Body of pancreas (tissue), 4 donors: ENCODE measurements around the gene ALKAL2.

Experiments used
- POLR2A ChIP-seq, 3 donors: fragments of 450-650 bp; IDR thresholded peaks; one replicate each; pipeline ENCODE4 v1.6.1; 2016; ENCODE audit warnings: antibody characterized with exemption in 3 of 3, mild to moderate bottlenecking in 2 of 3
- TF ChIP-seq, protein P1 (sequence below), 7 experiments: fragments of 450-650 bp in 4 of 7; fragments of 200-600 bp in 3 of 7; sonication (generic) in 3 of 7; IDR thresholded peaks; one replicate each; pipeline ENCODE4 v1.5.1; 2016 to 2019; ENCODE audit warnings: antibody characterized with exemption in 7 of 7

DNA sequence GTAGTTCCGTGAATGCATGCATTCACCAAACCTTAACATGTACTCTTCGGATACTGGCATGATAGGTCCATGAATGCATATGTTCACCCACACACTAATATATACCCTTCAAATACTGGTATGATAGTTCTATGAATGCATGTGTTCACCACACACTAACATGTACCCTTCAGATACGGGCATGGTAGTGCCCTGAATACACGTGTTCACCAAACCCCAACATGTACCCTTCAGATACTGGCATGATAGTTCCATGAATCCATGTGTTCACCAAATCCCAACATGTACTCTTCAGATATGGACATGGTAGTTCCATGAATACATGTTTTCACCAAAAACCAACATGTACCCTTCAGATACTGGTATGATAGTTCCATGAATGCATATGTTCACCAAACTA lies 48.5 kb upstream of the ALKAL2 start:
- TF ChIP-seq, protein P1, sequence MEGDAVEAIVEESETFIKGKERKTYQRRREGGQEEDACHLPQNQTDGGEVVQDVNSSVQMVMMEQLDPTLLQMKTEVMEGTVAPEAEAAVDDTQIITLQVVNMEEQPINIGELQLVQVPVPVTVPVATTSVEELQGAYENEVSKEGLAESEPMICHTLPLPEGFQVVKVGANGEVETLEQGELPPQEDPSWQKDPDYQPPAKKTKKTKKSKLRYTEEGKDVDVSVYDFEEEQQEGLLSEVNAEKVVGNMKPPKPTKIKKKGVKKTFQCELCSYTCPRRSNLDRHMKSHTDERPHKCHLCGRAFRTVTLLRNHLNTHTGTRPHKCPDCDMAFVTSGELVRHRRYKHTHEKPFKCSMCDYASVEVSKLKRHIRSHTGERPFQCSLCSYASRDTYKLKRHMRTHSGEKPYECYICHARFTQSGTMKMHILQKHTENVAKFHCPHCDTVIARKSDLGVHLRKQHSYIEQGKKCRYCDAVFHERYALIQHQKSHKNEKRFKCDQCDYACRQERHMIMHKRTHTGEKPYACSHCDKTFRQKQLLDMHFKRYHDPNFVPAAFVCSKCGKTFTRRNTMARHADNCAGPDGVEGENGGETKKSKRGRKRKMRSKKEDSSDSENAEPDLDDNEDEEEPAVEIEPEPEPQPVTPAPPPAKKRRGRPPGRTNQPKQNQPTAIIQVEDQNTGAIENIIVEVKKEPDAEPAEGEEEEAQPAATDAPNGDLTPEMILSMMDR (IDR thresholded peaks at IDR 0.05), result no peak
- TF ChIP-seq POLR2A (IDR thresholded peaks at IDR 0.05), result no peak
